Endothelial cell of umbilical vein (primary cell): ENCODE measurements around the gene SUPT3H. TPM values are rescaled to one million over a fixed set of nuclear protein-coding genes. Genes with fewer than 3 reads are reported as not detected.

Experiments used
- BruUV-seq: library from RNA; stranded (reverse); fragments of 400-500 nt; replicated peaks from 2 replicates; lab custom pipeline; 2021; lab: Mats Ljungman, UMichigan
- CTCF ChIA-PET: fragments of 300-600, 350-600 bp; sonication (Branson Sonifier 250); formaldehyde crosslinking; loops from one replicate; lab custom pipeline; 2021; ENCODE audit warnings: antibody characterized with exemption, inconsistent platforms; lab: Charles Lee
- POLR2A ChIA-PET: fragments of 300-600, 350-600 bp; sonication (Branson Sonifier 250); formaldehyde crosslinking; loops from one replicate; lab custom pipeline; 2021; ENCODE audit warnings: antibody characterized with exemption, inconsistent platforms; lab: Charles Lee
- DNase-seq: peaks from one replicate; pipeline ENCODE4 v3.0.0-alpha.2; 2011; ENCODE audit warnings: low read depth, low spot score
- FAIRE-seq: peaks from 2 replicates; lab custom pipeline; 2011; peaks lifted over from hg19 to GRCh38; lab: Jason Lieb, UNC
- H2AFZ ChIP-seq: 2 replicates; pipeline ENCODE4 v1.6.0; 2012; ENCODE audit warnings: low read depth, low read length, control low read depth, inconsistent platforms
- H3K27ac ChIP-seq: 2 replicates; pipeline ENCODE4 v1.5.1; 2011; ENCODE audit warnings: low read depth, mild to moderate bottlenecking, control low read depth, low read length, moderate library complexity; ENCODE audit not compliant: insufficient read depth
- H3K27me3 ChIP-seq, 2 experiments: 2 replicates each; pipeline versions ENCODE4 v1.6.0 to v1.6.1; 2011; ENCODE audit warnings: low read length in 2 of 2, mixed read lengths in 1 of 2; ENCODE audit not compliant: control insufficient read depth in 2 of 2, insufficient read depth in 2 of 2
- H3K36me3 ChIP-seq, 2 experiments: 2 replicates in 1 of 2; 3 replicates in 1 of 2; pipeline ENCODE4 v1.5.1; 2011; ENCODE audit warnings: low read length in 2 of 2, mild to moderate bottlenecking in 1 of 2, moderate library complexity in 1 of 2; ENCODE audit not compliant: control insufficient read depth in 2 of 2, insufficient read depth in 2 of 2; ENCODE audit errors: extremely low read depth in 1 of 2
- H3K4me1 ChIP-seq: 3 replicates; pipeline ENCODE4 v1.5.1; 2011; ENCODE audit warnings: mild to moderate bottlenecking, low read length; ENCODE audit not compliant: control insufficient read depth, insufficient read depth; ENCODE audit errors: extremely low read depth
- H3K4me2 ChIP-seq: 2 replicates; pipeline ENCODE4 v1.6.1; 2011; ENCODE audit warnings: low read length, control low read depth, mixed read lengths; ENCODE audit not compliant: insufficient read depth
- H3K4me3 ChIP-seq, 3 experiments: fragments of 200-600 bp in 1 of 3; sonication (generic), shearing (Covaris generic) in 1 of 3; replicated peaks in 1 of 3; 2 replicates each; pipeline ENCODE4 v1.5.1; 2011 to 2016; ENCODE audit warnings: control low read depth in 3 of 3, low read length in 3 of 3, mild to moderate bottlenecking in 2 of 3, inconsistent platforms in 1 of 3, low read depth in 1 of 3, moderate library complexity in 1 of 3; ENCODE audit not compliant: insufficient read depth in 1 of 3
- H3K79me2 ChIP-seq: 2 replicates; pipeline ENCODE4 v1.6.0; 2012; ENCODE audit warnings: low read length, inconsistent platforms; ENCODE audit not compliant: control insufficient read depth, insufficient read depth
- H3K9ac ChIP-seq: replicated peaks from 2 replicates; pipeline ENCODE3; 2011; ENCODE audit warnings: low read length, control low read depth; ENCODE audit not compliant: insufficient read depth; ENCODE audit errors: extremely low read depth
- H3K9me1 ChIP-seq: replicated peaks from 3 replicates; pipeline ENCODE4 v1.6.0; 2011; ENCODE audit warnings: mild to moderate bottlenecking, low read length; ENCODE audit not compliant: control insufficient read depth, insufficient read depth; ENCODE audit errors: extremely low read depth
- H3K9me3 ChIP-seq: replicated peaks from 2 replicates; pipeline ENCODE4 v1.5.1; 2012; ENCODE audit warnings: low read length, inconsistent platforms; ENCODE audit not compliant: control insufficient read depth, insufficient read depth
- H4K20me1 ChIP-seq: replicated peaks from 2 replicates; pipeline ENCODE3; 2011; ENCODE audit warnings: mild to moderate bottlenecking, low read length; ENCODE audit not compliant: control insufficient read depth, insufficient read depth; ENCODE audit errors: extremely low read depth
- CTCF ChIP-seq, 2 donors: IDR thresholded peaks; 1 replicate in 1 of 2; 2 replicates in 1 of 2; pipeline ENCODE4 v1.5.1; 2011; ENCODE audit warnings: low read length in 2 of 2, mild to moderate bottlenecking in 2 of 2, moderate library complexity in 2 of 2, control low read depth in 1 of 2, inconsistent platforms in 1 of 2, low read depth in 1 of 2; ENCODE audit not compliant: insufficient read depth in 1 of 2; ENCODE audit errors: extremely low read depth in 1 of 2
- EZH2 ChIP-seq: IDR thresholded peaks from 2 replicates; pipeline ENCODE4 v1.6.1; 2012; ENCODE audit warnings: borderline replicate concordance, low read depth, mild to moderate bottlenecking, moderate library complexity, low read length, inconsistent platforms; ENCODE audit not compliant: severe bottlenecking
- FOS ChIP-seq: IDR thresholded peaks from 2 replicates; pipeline ENCODE4 v1.6.1; 2011; ENCODE audit warnings: mild to moderate bottlenecking, low read length, moderate library complexity, borderline replicate concordance; ENCODE audit not compliant: insufficient read depth
- GATA2 ChIP-seq: IDR thresholded peaks from 2 replicates; pipeline ENCODE4 v1.7.0; 2011; ENCODE audit warnings: low read depth, mild to moderate bottlenecking, moderate library complexity, mixed read lengths, low read length; ENCODE audit not compliant: insufficient read length, insufficient read depth
- JUN ChIP-seq: IDR thresholded peaks from 2 replicates; pipeline ENCODE4 v1.6.1; 2011; ENCODE audit warnings: borderline replicate concordance, low read depth; ENCODE audit not compliant: insufficient read length, insufficient read depth
- MAX ChIP-seq: IDR thresholded peaks from 2 replicates; pipeline ENCODE4 v1.6.1; 2011; ENCODE audit not compliant: insufficient read depth, insufficient read length
- MYC ChIP-seq: IDR thresholded peaks from one replicate; pipeline ENCODE4 v1.6.1; 2011; ENCODE audit warnings: mild to moderate bottlenecking, low read depth, low read length
- POLR2A ChIP-seq: IDR thresholded peaks from 2 replicates; pipeline ENCODE4 v1.6.1; 2012; ENCODE audit warnings: low read depth, mild to moderate bottlenecking, control low read depth, low read length
- POLR2AphosphoS5 ChIP-seq: IDR thresholded peaks from 2 replicates; pipeline ENCODE4 v1.6.1; 2012; ENCODE audit warnings: low read depth, mild to moderate bottlenecking, control low read depth, low read length, moderate library complexity; ENCODE audit not compliant: insufficient read depth
- dilution Hi-C: fragments of 300-500 bp; cut with MboI; formaldehyde crosslinking; loops from one replicate; pipeline ENCODE4 v1.15.0; 2019; ENCODE audit warnings: low sequenced_read_pairs; ENCODE audit not compliant: extremely low pct_ligation_motif_present
- intact Hi-C: fragments of 100-400 bp; cut with micrococcal nuclease; formaldehyde crosslinking; loops from one replicate; pipeline ENCODE4 v1.10.0; 2022
- polyA plus RNA-seq, 4 experiments: library from polyadenylated mRNA; depleted of rRNA in 3 of 4; stranded (reverse) in 3 of 4; unstranded in 1 of 4; fragments of >200 nt; gene quantifications; 2 replicates each; pipeline versions ENCODE4 v1.2.1 to v1.2.3, GENCODE V29; 2011 to 2012; ENCODE audit warnings: missing spikeins in 1 of 4
- total RNA-seq: library from RNA; stranded (reverse); gene quantifications from 2 replicates; pipeline ENCODE4 v1.2.3, GENCODE V29; 2021

SUPT3H gene
- total and polyA plus RNA-seq, 2 donors (not counting 3 experiments of a cell fraction or from before 2014, with no cell fraction given) = 8.3 to 9.8 TPM

- Histone ChIP-seq H3K9me3 (no peaks in the 10 kb centered on the region), H3K4me3 (no peak overlapping the region), H3K9me1 (no peaks in the 10 kb centered on the region), H4K20me1 (no peaks in the 10 kb centered on the region), H3K36me3 (no peaks in the 10 kb centered on the region), H3K9ac (no peak overlapping the region), H3K4me1 (no peaks in the 10 kb centered on the region), H3K4me2 (no peak overlapping the region), H2AFZ (no peak overlapping the region), H3K79me2 (no peaks in the 10 kb centered on the region), H3K27me3 (no peaks in the 10 kb centered on the region), H3K27ac (no peak overlapping the region)
- FAIRE-seq (no peak), DNase-seq (peak; percentile 30)
- dilution Hi-C loops = no loop called here
- no TSS peak for BruUV-seq
- ChIA-PET POLR2A (no interaction called here), CTCF (interaction anchor here (0.7 kb wide), 2 partner anchors 13 to 21 kb away, joined by 3 read pairs; no protein-coding TSS in a partner anchor)
- intact Hi-C loops = no loop called here
- TF ChIP-seq POLR2A (no peak), JUN (no peak), MAX (no peak), EZH2 (no peak), CTCF (IDR thresholded peaks at IDR 0.05; ENCODE audit: extremely low read depth in 1 of 2, insufficient read depth in 1 of 2, low read depth in 1 of 2, low read length in 2 of 2) (no peak), POLR2AphosphoS5 (no peak), FOS (no peak), MYC (no peak), GATA2 (no peak)
Observed at GRCh38 chr6:45115696-45116095, 262.0 kb downstream of the SUPT3H start.
